ENCODE data around the gene NUDCD3. TPM values are rescaled to one million over a fixed set of nuclear protein-coding genes. Genes with fewer than 3 reads are reported as not detected.

Gene NUDCD3
- total and polyA plus RNA-seq, 2 experiments from 2014 or later, result 35.7 to 42.7 TPM

- TF ChIP-seq CTCF (conservative IDR thresholded peaks at IDR 0.05; ENCODE audit: low read depth in 2 of 2) (no peak), CREB1 (CRISPR knock-in tag; IDR thresholded peaks at IDR 0.05; ENCODE audit: low read depth) (no peak), ZNF331 (CRISPR knock-in tag; IDR thresholded peaks at IDR 0.05; ENCODE audit: low read depth) (no peak), STAT1 (IDR thresholded peaks at IDR 0.05; ENCODE audit: unreplicated experiment) (no peak), ZNF114 (CRISPR knock-in tag; IDR thresholded peaks at IDR 0.05) (no peak)
These were observed 114.5 kb downstream of the NUDCD3 start (continued) for GRCh38 chr7:44375926-44376342.

- Histone ChIP-seq H3K9me2 (ENCODE audit: insufficient read depth) (no peaks in the 10 kb centered on the region), H3K4me2 (no peak overlapping the region), H3K79me2 (replicated peaks; ENCODE audit: insufficient read depth) (no peaks in the 10 kb centered on the region), H2AFZ (no peak overlapping the region), H3K27me3 (ENCODE audit: insufficient read depth) (no peaks in the 10 kb centered on the region), H3K4me3 (no peak overlapping the region), H3K27ac (ENCODE audit: low read depth) (no peak overlapping the region), H3K36me3 (ENCODE audit: insufficient read depth) (no peaks in the 10 kb centered on the region), H4K20me1 (replicated peaks; ENCODE audit: insufficient read depth) (no peaks in the 10 kb centered on the region; the same call in 1 of the 2 replicates), H3K4me1 (ENCODE audit: insufficient read depth) (no peaks in the 10 kb centered on the region), H3F3A (replicated peaks; ENCODE audit: low read depth) (no peaks in the 10 kb centered on the region)
- H3K9me3 Mint-ChIP-seq, result no peaks in the 10 kb centered on the region
- H3K36me3 Mint-ChIP-seq (ENCODE audit: low read depth), result no peaks in the 10 kb centered on the region
- H3K4me1 Mint-ChIP-seq, result no peaks in the 10 kb centered on the region; the same call in 2 of the 3 replicates
- peak; percentile 82 for ATAC-seq
- H3K27ac Mint-ChIP-seq, result no peak overlapping the region
- H3K4me3 Mint-ChIP-seq, result no peak overlapping the region
- TF ChIP-seq CTCF (conservative IDR thresholded peaks at IDR 0.05; ENCODE audit: low read depth in 2 of 2) (peak; percentile 61 to 86), ZNF331 (CRISPR knock-in tag; IDR thresholded peaks at IDR 0.05; ENCODE audit: low read depth) (no peak), ZNF462 (CRISPR knock-in tag; IDR thresholded peaks at IDR 0.05) (no peak)
- DNase-seq (ENCODE audit: low spot score), result peak; percentile 76
- peaks cover 20% of the 10 kb centered on the region for H3K27me3 Mint-ChIP-seq (ENCODE audit: insufficient read depth, low read depth, poor library complexity)
These were observed 115.2 kb downstream of the NUDCD3 start for GRCh38 chr7:44375236-44375699.
